GM23248 (cell line): ENCODE results near the gene CEND1. TPM values are rescaled to one million over a fixed set of nuclear protein-coding genes. Genes with fewer than 3 reads are reported as not detected.

ENCODE experiments used
- DNase-seq: peaks from one replicate; pipeline ENCODE4 v3.0.0-alpha.2; 2015
- H2AFZ ChIP-seq: fragments of 200-600 bp; sonication (generic); 2 replicates; pipeline ENCODE4 v1.6.1; 2016; ENCODE audit warnings: antibody characterized with exemption
- H3F3A ChIP-seq: fragments of 200-600 bp; sonication (generic); 2 replicates; pipeline ENCODE4 v1.6.1; 2016; ENCODE audit warnings: mild to moderate bottlenecking, antibody characterized with exemption, mixed run types; ENCODE audit not compliant: insufficient read depth
- H3K27ac ChIP-seq: fragments of 200-600 bp; sonication (generic); 2 replicates; pipeline ENCODE4 v1.5.1; 2016; ENCODE audit warnings: mild to moderate bottlenecking
- H3K27me3 ChIP-seq: fragments of 200-600 bp; sonication (generic); replicated peaks from 2 replicates; pipeline ENCODE4 v1.6.1; 2016; ENCODE audit warnings: mild to moderate bottlenecking; ENCODE audit not compliant: insufficient read depth
- H3K36me3 ChIP-seq: fragments of 200-600 bp; sonication (generic); 2 replicates; pipeline ENCODE4 v1.6.1; 2016; ENCODE audit warnings: low read depth, mild to moderate bottlenecking
- H3K4me1 ChIP-seq: fragments of 200-600 bp; sonication (generic); 2 replicates; pipeline ENCODE4 v1.6.1; 2016; ENCODE audit warnings: mild to moderate bottlenecking; ENCODE audit not compliant: insufficient read depth
- H3K4me2 ChIP-seq: fragments of 200-600 bp; sonication (generic); one replicate; pipeline ENCODE4 v1.6.1; 2016; ENCODE audit warnings: mild to moderate bottlenecking; ENCODE audit not compliant: unreplicated experiment
- H3K4me3 ChIP-seq: fragments of 200-600 bp; sonication (generic); 2 replicates; pipeline ENCODE4 v1.5.1; 2016; ENCODE audit warnings: mild to moderate bottlenecking
- H3K79me2 ChIP-seq: fragments of 200-600 bp; sonication (generic); 2 replicates; pipeline ENCODE4 v1.6.1; 2016; ENCODE audit warnings: mild to moderate bottlenecking; ENCODE audit not compliant: insufficient read depth
- H3K9ac ChIP-seq: fragments of 200-600 bp; sonication (generic); 2 replicates; pipeline ENCODE4 v1.6.1; 2016; ENCODE audit warnings: mild to moderate bottlenecking
- H3K9me2 ChIP-seq: fragments of 200-600 bp; sonication (generic); 2 replicates; pipeline ENCODE4 v1.6.1; 2016; ENCODE audit warnings: mixed run types, mild to moderate bottlenecking, moderate library complexity; ENCODE audit not compliant: insufficient read depth
- H3K9me3 ChIP-seq: fragments of 200-600 bp; sonication (generic); one replicate; pipeline ENCODE4 v1.6.1; 2017; ENCODE audit warnings: low read depth
- H4K20me1 ChIP-seq: fragments of 200-600 bp; sonication (generic); 2 replicates; pipeline ENCODE4 v1.6.0; 2016; ENCODE audit not compliant: insufficient read depth
- EZH2 ChIP-seq: fragments of 200-600 bp; sonication (generic); IDR thresholded peaks from 2 replicates; pipeline ENCODE4 v1.6.1; 2018; ENCODE audit warnings: antibody characterized with exemption, mild to moderate bottlenecking; ENCODE audit not compliant: insufficient read depth, poor library complexity, severe bottlenecking
- EZH2phosphoT487 ChIP-seq: fragments of 200-600 bp; sonication (generic); IDR thresholded peaks from 2 replicates; pipeline ENCODE4 v1.6.1; 2018; ENCODE audit warnings: antibody characterized with exemption, moderate library complexity, mild to moderate bottlenecking, low read depth; ENCODE audit not compliant: insufficient read depth
- WGBS, 2 experiments: methylation state at CpG; one replicate each; pipeline ENCODE4 v1.1.6; 2015 to 2017; ENCODE audit warnings: low lambda C conversion rate in 2 of 2, low coverage in 1 of 2; ENCODE audit errors: missing lambda C conversion rate in 2 of 2; 5-methylcytosine and 5-hydroxymethylcytosine counted together
- in situ Hi-C: fragments of 300-500 bp; cut with MboI; formaldehyde crosslinking; loops from 2 replicates; pipeline ENCODE4 v1.15.0; 2020
- polyA plus RNA-seq: library from polyadenylated mRNA; unstranded; fragments of >200 nt; fragmentation: Nextera tagmentation; extraction: Ambion mirVana; gene quantifications from 2 replicates; pipeline ENCODE4 v1.2.1, GENCODE V29; 2016
- total RNA-seq: library from RNA; depleted of rRNA; stranded (reverse); fragments of >200 nt; shearing (Covaris generic); gene quantifications from 2 replicates; pipeline ENCODE4 v1.2.3, GENCODE V29; 2014

Gene CEND1
- total and polyA plus RNA-seq, 2 experiments from 2014 or later, result 2.1 to 3.4 TPM

- H3K9me2 ChIP-seq, result no peaks in the 10 kb centered on the region
- WGBS, 2 experiments, result 61 to 71% methylated on average over 13 to 28 of the region's 28 CpGs
- H3K79me2 ChIP-seq, result no peaks in the 10 kb centered on the region
- no peak for DNase-seq
- in situ Hi-C loops, result no loop called here
- H3K4me2 ChIP-seq, result no peak overlapping the region
- no peaks in the 10 kb centered on the region for H4K20me1 ChIP-seq
- TF ChIP-seq EZH2phosphoT487, result no peak
- TF ChIP-seq EZH2, result no peak
- H3K9ac ChIP-seq, result no peak overlapping the region
- H3K4me3 ChIP-seq, result no peak overlapping the region
- peaks cover 21% of the 10 kb centered on the region; the same call in 1 of the 2 replicates for H3F3A ChIP-seq
- H3K4me1 ChIP-seq, result peaks cover 9% of the 10 kb centered on the region
- H3K27ac ChIP-seq, result no peak overlapping the region
- no peaks in the 10 kb centered on the region for H3K9me3 ChIP-seq
- peaks cover 3% of the 10 kb centered on the region; the same call in 1 of the 2 replicates for H3K36me3 ChIP-seq
- H2AFZ ChIP-seq, result no peak overlapping the region
- H3K27me3 ChIP-seq, result no peaks in the 10 kb centered on the region
These were observed 1.8 kb downstream of the CEND1 start for GRCh38 chr11:788009-788640.

DNA sequence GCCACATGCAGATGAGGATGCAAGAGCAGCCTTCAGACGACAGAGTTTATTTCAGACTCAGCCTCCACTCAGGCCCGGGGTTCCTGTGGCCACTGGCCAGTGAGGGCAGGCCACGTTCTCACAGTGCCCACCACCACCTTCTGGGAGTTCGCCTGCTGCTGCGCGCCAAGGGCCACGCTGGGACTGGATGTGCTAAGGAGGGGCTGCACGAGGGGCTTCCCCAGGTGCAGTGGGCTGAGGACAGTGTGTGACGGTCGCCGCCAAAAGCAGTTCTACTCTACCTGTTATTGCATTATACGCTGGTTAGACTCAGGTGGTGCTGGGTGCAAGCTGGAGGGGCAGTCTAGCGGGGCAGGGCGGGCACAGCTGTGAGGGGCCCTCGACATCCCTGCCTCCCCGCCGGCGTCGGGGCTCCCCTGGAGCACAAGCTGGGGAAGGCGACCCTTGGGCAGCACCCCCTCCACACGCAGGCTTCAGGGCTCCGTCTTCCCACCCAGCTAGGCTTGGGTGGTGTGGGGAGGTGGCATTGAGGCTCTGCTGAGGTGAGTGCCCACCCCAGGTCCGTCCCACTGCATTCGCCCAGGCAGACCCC is 2.7 kb downstream of the CEND1 start:
- Histone ChIP-seq H3K9me2 (no peaks in the 10 kb centered on the region), H3F3A (peaks cover 29% of the 10 kb centered on the region; the same call in 1 of the 2 replicates), H2AFZ (no peak overlapping the region), H3K9ac (no peak overlapping the region), H3K27ac (no peak overlapping the region), H3K9me3 (no peaks in the 10 kb centered on the region), H3K27me3 (no peaks in the 10 kb centered on the region), H3K4me1 (peaks cover 12% of the 10 kb centered on the region), H4K20me1 (no peaks in the 10 kb centered on the region), H3K36me3 (peaks cover 3% of the 10 kb centered on the region; the same call in 1 of the 2 replicates), H3K4me2 (no peak overlapping the region), H3K4me3 (no peak overlapping the region), H3K79me2 (no peaks in the 10 kb centered on the region)
- no peak for DNase-seq
- in situ Hi-C loops, result no loop called here
- TF ChIP-seq EZH2 (no peak), EZH2phosphoT487 (no peak)
- WGBS, 2 experiments, result 80 to 82% methylated on average over 24 of the region's 24 CpGs

DNA sequence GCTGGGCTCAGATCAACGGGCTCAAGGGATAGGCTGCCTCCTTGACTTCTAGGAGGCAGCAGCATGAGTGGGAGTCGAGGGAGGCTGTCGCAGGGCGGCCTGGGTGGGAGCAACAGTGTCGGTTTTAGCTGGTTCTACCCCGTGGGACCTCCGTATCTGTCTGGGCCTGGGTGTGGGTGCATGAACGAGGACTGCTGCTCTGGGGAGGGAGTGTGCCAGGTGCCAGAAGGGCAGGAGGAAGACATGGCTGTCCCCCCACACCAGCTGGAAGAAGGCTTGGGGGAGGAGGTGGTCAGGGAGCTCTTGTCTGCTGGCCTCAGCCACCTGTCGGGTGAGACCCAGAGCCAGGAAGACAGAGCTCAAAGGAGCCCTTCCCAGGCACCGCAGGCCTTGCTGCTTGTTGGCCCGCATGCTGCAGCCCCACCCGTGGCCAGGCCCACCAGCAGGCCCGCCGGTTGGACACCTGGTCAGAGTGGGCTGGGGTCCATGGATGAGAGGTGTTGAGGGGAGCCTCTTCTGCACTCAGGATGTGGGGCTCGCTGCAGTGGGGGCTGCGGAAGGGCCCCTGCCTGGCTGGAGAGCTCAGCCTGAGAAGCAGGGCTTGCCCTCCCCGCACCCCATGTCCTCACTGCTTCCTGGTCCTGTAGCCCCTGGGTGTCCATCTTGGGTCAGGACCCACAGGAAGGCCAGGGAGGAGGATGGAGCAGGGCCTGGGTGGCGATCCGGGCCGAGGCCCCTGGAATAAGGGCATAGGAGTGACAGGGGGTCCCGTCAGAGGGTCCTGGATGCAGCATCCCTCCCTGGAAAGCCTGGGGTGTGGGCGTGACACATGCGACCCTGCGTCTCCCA is 3.4 kb downstream of the CEND1 start:
- Histone ChIP-seq H3K27ac (no peak overlapping the region), H3K4me2 (no peak overlapping the region), H2AFZ (no peak overlapping the region), H3K9ac (no peak overlapping the region), H3F3A (peaks cover 30% of the 10 kb centered on the region; the same call in 1 of the 2 replicates), H3K36me3 (peaks cover 3% of the 10 kb centered on the region; the same call in 1 of the 2 replicates), H3K9me2 (no peaks in the 10 kb centered on the region), H3K4me3 (no peak overlapping the region), H3K27me3 (no peaks in the 10 kb centered on the region), H3K4me1 (peaks cover 12% of the 10 kb centered on the region), H3K9me3 (no peaks in the 10 kb centered on the region), H4K20me1 (no peaks in the 10 kb centered on the region), H3K79me2 (no peaks in the 10 kb centered on the region)
- TF ChIP-seq EZH2 (no peak), EZH2phosphoT487 (no peak)
- in situ Hi-C loops, result no loop called here
- DNase-seq, result no peak
- WGBS, 2 experiments, result 81 to 85% methylated on average over 20 to 23 of the region's 24 CpGs

- H3K4me2 ChIP-seq, result peak overlapping the region; percentile 62
- peak; percentile 94 for DNase-seq
- H3K9me3 ChIP-seq, result no peaks in the 10 kb centered on the region
- peaks cover 21% of the 10 kb centered on the region for H3K79me2 ChIP-seq
- peak overlapping the region; percentile 65 for H3K9ac ChIP-seq
- 2 to 3% methylated on average over 21 to 24 of the region's 24 CpGs for WGBS, 2 experiments
- TF ChIP-seq EZH2, result no peak
- TF ChIP-seq EZH2phosphoT487, result no peak
- H3K4me1 ChIP-seq, result peaks cover 12% of the 10 kb centered on the region
- H2AFZ ChIP-seq, result peak overlapping the region; percentile 41; the same call in 1 of the 2 replicates
- no peak overlapping the region for H3K4me3 ChIP-seq
- no peaks in the 10 kb centered on the region for H3K27me3 ChIP-seq
- H3K36me3 ChIP-seq, result peaks cover 3% of the 10 kb centered on the region; the same call in 1 of the 2 replicates
- H4K20me1 ChIP-seq, result no peaks in the 10 kb centered on the region
- in situ Hi-C loops, result no loop called here
- H3F3A ChIP-seq, result peaks cover 28% of the 10 kb centered on the region; the same call in 1 of the 2 replicates
- no peaks in the 10 kb centered on the region for H3K9me2 ChIP-seq
- H3K27ac ChIP-seq, result peak overlapping the region; percentile 78
These were observed 6.3 kb downstream of the CEND1 start for GRCh38 chr11:783581-784015.
